Epithelial cell of esophagus (primary cell): ENCODE measurements around the gene NSMCE3.

ENCODE experiments used
- DNase-seq: peaks from one replicate; pipeline ENCODE4 v3.0.0; 2010; ENCODE audit warnings: low read depth
- H3K4me3 ChIP-seq: 2 replicates; pipeline ENCODE4 v1.5.1; 2011; ENCODE audit warnings: mild to moderate bottlenecking, low read length, control low read depth
- CTCF ChIP-seq: IDR thresholded peaks from 2 replicates; pipeline ENCODE4 v1.5.1; 2011; ENCODE audit warnings: low read depth, mild to moderate bottlenecking, low read length, control low read depth, inconsistent platforms; ENCODE audit not compliant: insufficient read depth; ENCODE audit errors: missing control alignments

The NSMCE3 gene

GRCh38 chr15:29302871-29303270, 33.2 kb upstream of the NSMCE3 start:
- no peak for DNase-seq
- no peak for TF ChIP-seq CTCF
- no peak overlapping the region for H3K4me3 ChIP-seq

GRCh38 chr15:29299784-29300183, 30.2 kb upstream of the NSMCE3 start:
- no peak for DNase-seq
- TF ChIP-seq CTCF = no peak

DNA sequence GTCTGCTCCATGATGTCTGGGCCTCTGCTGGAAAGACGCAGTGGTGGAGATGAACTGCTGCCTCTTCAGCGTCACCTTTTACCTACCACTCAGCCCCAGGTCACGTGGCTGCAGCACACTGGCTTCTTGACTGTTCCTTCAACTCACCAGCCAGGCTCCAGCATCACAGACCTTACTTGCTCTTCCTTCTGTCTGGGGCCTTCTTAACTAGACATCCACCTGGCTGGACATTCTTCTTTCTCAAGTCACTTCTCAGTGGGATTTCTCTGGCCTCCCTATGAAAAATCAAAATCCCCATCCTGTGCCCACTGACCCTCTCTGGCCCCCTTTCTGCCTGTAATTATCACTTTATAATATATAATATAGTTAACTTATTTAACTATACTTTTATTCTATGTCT, 29.7 kb upstream of the NSMCE3 start:
- TF ChIP-seq CTCF = no peak
- H3K4me3 ChIP-seq = no peak overlapping the region
- DNase-seq = no peak

More at GRCh38 chr15:29299784-29300183, 30.2 kb upstream of the NSMCE3 start:
- no peak overlapping the region for H3K4me3 ChIP-seq

- no peak for DNase-seq
- no peak for TF ChIP-seq CTCF
Measured at GRCh38 chr15:29294732-29295325, 25.2 kb upstream of the NSMCE3 start.

DNA sequence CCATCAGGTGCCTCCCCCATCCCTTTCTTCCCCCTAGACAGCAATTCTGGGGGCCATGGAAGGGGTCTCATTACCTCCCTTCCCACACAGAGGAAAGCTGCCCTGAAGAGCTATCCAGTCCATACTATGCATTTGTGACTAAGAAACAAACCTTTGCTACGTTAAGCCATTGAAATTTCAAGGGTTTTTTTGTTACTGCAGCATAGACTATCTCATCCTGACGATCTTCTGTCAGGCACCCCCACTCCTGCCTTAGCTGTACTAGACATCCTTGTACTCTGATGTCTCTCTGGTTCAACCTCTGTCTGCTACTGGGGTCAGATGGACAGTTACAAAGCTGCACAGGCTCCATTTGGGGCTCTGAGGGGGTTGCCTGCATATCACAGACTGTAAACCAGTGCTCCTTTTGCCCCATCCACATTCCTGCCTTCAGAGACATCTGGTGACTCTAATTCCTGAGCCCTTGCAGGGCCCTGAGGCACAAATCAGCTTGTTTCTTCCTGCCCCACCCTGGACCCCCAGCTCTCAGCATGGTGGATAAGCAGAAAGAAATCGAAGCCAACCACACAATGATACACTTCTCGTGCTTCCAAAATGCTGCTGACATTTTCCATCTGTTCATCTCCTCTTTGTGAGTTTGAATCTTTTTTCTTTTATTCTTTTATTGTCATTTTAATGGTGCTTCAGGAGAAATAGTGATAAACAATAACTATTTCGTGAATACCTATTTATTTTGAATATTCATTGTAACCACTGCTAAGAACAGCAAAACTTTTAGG, 21.6 kb upstream of the NSMCE3 start:
- DNase-seq = no peak
- no peak for TF ChIP-seq CTCF
- no peak overlapping the region for H3K4me3 ChIP-seq

More at GRCh38 chr15:29294732-29295325, 25.2 kb upstream of the NSMCE3 start:
- H3K4me3 ChIP-seq = no peak overlapping the region

GRCh38 chr15:29289173-29289572, 19.6 kb upstream of the NSMCE3 start:
- TF ChIP-seq CTCF = no peak
- DNase-seq = peak; percentile 28
- no peak overlapping the region for H3K4me3 ChIP-seq

- no peak for DNase-seq
- TF ChIP-seq CTCF = no peak
- H3K4me3 ChIP-seq = no peak overlapping the region
Measured at GRCh38 chr15:29285386-29285785, 15.8 kb upstream of the NSMCE3 start.
